Adrenal gland (tissue), 12 donors: ENCODE results near the gene ATG16L2. TPM values are rescaled to one million over a fixed set of nuclear protein-coding genes. Genes with fewer than 3 reads are reported as not detected.

Experiments used
- DNase-seq, 7 donors: peaks; one replicate each; pipeline ENCODE4 v3.0.0-alpha.2; 2019 to 2020
- H3K27ac ChIP-seq, 5 donors: fragments of 200-600 bp; sonication (generic) in 4 of 5; 1 replicate in 3 of 5; 2 replicates in 2 of 5; pipeline versions ENCODE4 v1.5.1 to v1.8.0; 2016 to 2020; ENCODE audit warnings: mild to moderate bottlenecking in 1 of 5
- H3K27me3 ChIP-seq: fragments of 200-600 bp; 2 replicates; pipeline ENCODE4 v1.8.0; 2021
- H3K36me3 ChIP-seq, 2 donors: fragments of 200-600 bp; replicated peaks in 1 of 2; 1 replicate in 1 of 2; 2 replicates in 1 of 2; pipeline versions ENCODE4 v1.5.1 to v1.8.0; 2018 to 2022
- H3K4me1 ChIP-seq, 2 donors: fragments of 200-600 bp; replicated peaks in 1 of 2; 1 replicate in 1 of 2; 2 replicates in 1 of 2; pipeline versions ENCODE4 v1.5.1 to v1.8.0; 2018 to 2021
- H3K4me3 ChIP-seq, 4 donors: fragments of 200-600 bp; sonication (generic) in 3 of 4; one replicate each; pipeline ENCODE4 v1.5.1; 2016 to 2018
- H3K9me3 ChIP-seq, 3 donors: fragments of 200-600 bp; sonication (generic) in 1 of 3; replicated peaks in 1 of 3; 1 replicate in 2 of 3; 2 replicates in 1 of 3; pipeline versions ENCODE4 v1.5.1 to v1.8.0; 2016 to 2021
- POLR2A ChIP-seq, 2 donors: fragments of 450-650 bp; IDR thresholded peaks; one replicate each; pipeline ENCODE4 v1.6.1; 2017; ENCODE audit warnings: antibody characterized with exemption in 2 of 2, mild to moderate bottlenecking in 2 of 2, moderate library complexity in 1 of 2
- WGBS, 4 donors: extraction: QIAGEN DNeasy Blood & Tissue Kit in 2 of 4; methylation state at CpG; one replicate each; pipeline versions ENCODE4 v1.1.5 to v1.1.7; 2013 to 2017; 5-methylcytosine and 5-hydroxymethylcytosine counted together
- intact Hi-C, 2 donors: fragments of 100-400 bp; cut with DNase I; formaldehyde crosslinking; loops; one replicate each; pipeline versions ENCODE4 v1.14.1 to v1.15.0; 2022 to 2023
- polyA plus RNA-seq, 3 donors: library from polyadenylated mRNA; stranded (reverse); fragments of 200-250 nt in 2 of 3; fragments of 350-450 nt in 1 of 3; fragmentation: Illumina TruSeq in 1 of 3; extraction: RNeasy Lipid Tissue Mini Kit (QIAGEN cat#74804) in 1 of 3; gene quantifications; one replicate each; pipeline ENCODE4 v1.2.3, GENCODE V29; 2013 to 2014
- total RNA-seq, 9 donors: library from RNA; depleted of rRNA in 4 of 9; stranded (reverse); fragments of >200 nt in 4 of 9; fragments of 120-200 nt in 1 of 9; fragmentation: NEBNext Ultra II Directional in 1 of 9; extraction: Animal tissue kit (Norgen Biotek cat#: 25700) in 1 of 9; gene quantifications; one replicate each; pipeline versions ENCODE4 v1.1.0 to v1.2.4, GENCODE V29; 2013 to 2023
- TF ChIP-seq, protein P1 (sequence below), 6 experiments: fragments of 450-650 bp in 4 of 6; fragments of 200-600 bp in 2 of 6; sonication (generic) in 1 of 6; IDR thresholded peaks; 1 replicate in 5 of 6; 2 replicates in 1 of 6; pipeline versions ENCODE4 v1.5.1 to v1.8.0; 2016 to 2021; ENCODE audit warnings: antibody characterized with exemption in 6 of 6, mild to moderate bottlenecking in 2 of 6, moderate library complexity in 1 of 6
- donor health status: healthy with polysubstance abuse.
- donor health status: Bipolar disorder and iron deficiency.
- donor health status: DM: yes; HTN: yes; CAD: no.
- donor health status: DM: no; HTN: no; CAD: no.
- donor health status: DM: no; HTN: no; CAD: no.
- donor health status: DM: yes; HTN: yes; CAD: no.

The ATG16L2 gene
- total and polyA plus RNA-seq, 12 donors, result 5.7 to 343 (median 30.6) TPM

DNA sequence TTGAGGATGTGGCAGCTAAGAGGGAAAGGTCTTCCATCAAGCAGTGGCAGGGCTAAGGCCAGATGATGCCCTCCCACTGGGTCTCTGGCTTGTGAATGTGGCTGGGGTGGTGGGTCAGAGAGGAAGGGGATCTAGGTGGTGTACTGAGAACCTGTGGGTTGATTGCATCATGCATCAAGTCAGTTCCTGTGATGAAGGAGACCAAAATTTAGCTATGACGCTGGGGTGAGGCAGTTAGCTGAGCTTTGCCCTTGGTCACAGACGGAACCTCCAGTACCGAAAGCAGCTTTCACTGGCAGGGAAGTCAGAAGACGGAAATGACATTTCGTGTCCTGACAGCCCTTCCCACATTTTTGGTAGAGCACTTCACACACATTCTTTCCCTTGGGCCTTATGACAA, 20.7 kb downstream of the ATG16L2 start:
- Histone ChIP-seq H3K36me3 (peaks cover 0 to 15% of the 10 kb centered on the region in 2 donors), H3K4me3 (no peak overlapping the region), H3K27ac (peak overlapping the region in 4 of 5 donors; percentile 65 to 90 (median 82)), H3K27me3 (no peaks in the 10 kb centered on the region), H3K9me3 (no peaks in the 10 kb centered on the region), H3K4me1 (peaks cover 31 to 50% of the 10 kb centered on the region in 2 donors)
- intact Hi-C loops, result loop anchor here (5.0 to 10.0 kb wide), 2 partner anchors 90 to 407 kb away; no protein-coding TSS in a partner anchor
- TF ChIP-seq, protein P1, sequence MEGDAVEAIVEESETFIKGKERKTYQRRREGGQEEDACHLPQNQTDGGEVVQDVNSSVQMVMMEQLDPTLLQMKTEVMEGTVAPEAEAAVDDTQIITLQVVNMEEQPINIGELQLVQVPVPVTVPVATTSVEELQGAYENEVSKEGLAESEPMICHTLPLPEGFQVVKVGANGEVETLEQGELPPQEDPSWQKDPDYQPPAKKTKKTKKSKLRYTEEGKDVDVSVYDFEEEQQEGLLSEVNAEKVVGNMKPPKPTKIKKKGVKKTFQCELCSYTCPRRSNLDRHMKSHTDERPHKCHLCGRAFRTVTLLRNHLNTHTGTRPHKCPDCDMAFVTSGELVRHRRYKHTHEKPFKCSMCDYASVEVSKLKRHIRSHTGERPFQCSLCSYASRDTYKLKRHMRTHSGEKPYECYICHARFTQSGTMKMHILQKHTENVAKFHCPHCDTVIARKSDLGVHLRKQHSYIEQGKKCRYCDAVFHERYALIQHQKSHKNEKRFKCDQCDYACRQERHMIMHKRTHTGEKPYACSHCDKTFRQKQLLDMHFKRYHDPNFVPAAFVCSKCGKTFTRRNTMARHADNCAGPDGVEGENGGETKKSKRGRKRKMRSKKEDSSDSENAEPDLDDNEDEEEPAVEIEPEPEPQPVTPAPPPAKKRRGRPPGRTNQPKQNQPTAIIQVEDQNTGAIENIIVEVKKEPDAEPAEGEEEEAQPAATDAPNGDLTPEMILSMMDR (IDR thresholded peaks at IDR 0.05), result no peak
- TF ChIP-seq POLR2A (IDR thresholded peaks at IDR 0.05), result no peak
- 60 to 76% (median 66%) methylated on average over 5 of the region's 5 CpGs for WGBS, 4 donors
- DNase-seq, result peak in 4 of 7 donors; percentile 48 to 81 (median 50)

DNA sequence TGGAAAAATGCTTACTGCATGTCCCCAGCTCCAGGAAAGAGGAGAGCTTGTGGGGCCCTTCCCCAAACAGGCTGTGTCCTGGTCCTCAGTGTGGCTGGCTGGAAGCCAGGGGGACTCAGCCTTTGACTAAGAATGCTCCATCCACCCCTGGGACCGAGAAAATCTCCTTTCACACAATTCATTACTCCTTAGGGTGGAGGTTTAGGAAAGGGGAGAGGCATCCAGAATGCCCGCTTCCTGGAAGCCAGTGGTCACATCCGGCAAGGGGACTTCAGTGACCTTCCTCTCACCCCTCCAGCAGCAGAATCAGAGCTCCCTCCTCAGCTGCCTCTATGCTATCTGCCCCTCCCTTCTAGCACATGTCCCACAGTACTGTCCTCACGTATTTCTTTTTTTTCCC, 21.9 kb downstream of the ATG16L2 start:
- Histone ChIP-seq H3K4me1 (peaks cover 31 to 49% of the 10 kb centered on the region in 2 donors), H3K27me3 (no peaks in the 10 kb centered on the region), H3K4me3 (no peak overlapping the region), H3K9me3 (no peaks in the 10 kb centered on the region), H3K27ac (peak overlapping the region in 4 of 5 donors; percentile 33 to 90 (median 82)), H3K36me3 (peaks cover 0 to 25% of the 10 kb centered on the region in 2 donors)
- DNase-seq, result peak in 6 of 7 donors; percentile 35 to 74 (median 56)
- WGBS, 4 donors, result 52 to 72% (median 65%) methylated on average over 4 of the region's 4 CpGs
- TF ChIP-seq, protein P1 (IDR thresholded peaks at IDR 0.05), result no peak
- TF ChIP-seq POLR2A (IDR thresholded peaks at IDR 0.05), result no peak
- intact Hi-C loops, result loop anchor here in 1 of 2 donors (10.0 kb wide), 1 partner anchor 89 kb away; no protein-coding TSS in a partner anchor

DNA sequence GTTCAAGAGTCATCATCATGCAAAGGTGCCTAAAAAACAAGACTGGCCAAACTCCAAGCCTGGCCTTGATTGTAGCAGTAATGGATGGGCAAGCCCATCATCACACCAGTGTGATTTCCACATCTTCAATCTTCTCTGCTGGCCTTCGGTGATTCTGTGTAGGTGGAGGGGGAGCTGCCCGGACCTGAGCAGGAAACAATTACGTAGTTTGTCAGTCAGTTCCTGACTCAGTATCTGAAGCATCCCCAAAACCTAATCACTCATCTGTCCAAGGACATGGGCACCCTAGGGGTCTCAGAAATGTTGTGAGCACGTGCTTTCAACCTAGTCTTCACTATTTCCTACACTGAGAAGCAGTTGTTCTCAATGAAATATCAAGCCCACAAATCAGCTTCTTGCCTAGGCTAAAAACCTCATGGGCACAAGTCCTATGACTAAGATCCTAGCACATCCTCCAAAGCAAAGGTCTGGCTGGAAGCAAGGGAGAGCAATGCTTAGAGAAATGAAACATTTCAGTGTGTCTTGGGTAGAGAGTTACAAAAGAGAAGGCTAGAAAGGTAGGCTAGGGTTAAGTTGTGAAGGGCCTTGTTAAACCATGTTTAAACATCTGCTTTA, 24.6 kb downstream of the ATG16L2 start:
- peak overlapping the region in 2 of 5 donors; percentile 18 to 36 for H3K27ac ChIP-seq
- no peaks in the 10 kb centered on the region for H3K27me3 ChIP-seq
- H3K4me1 ChIP-seq, result peaks cover 15 to 31% of the 10 kb centered on the region in 2 donors
- intact Hi-C loops, result loop anchor here in 1 of 2 donors (10.0 kb wide), 1 partner anchor 86 kb away; no protein-coding TSS in a partner anchor
- H3K36me3 ChIP-seq, result peaks cover 0 to 48% of the 10 kb centered on the region in 2 donors
- H3K9me3 ChIP-seq, result no peaks in the 10 kb centered on the region
- peak; percentile 31 to 85 (median 71) for DNase-seq
- 45 to 60% (median 50%) methylated on average over 3 to 4 of the region's 4 CpGs for WGBS, 4 donors
- no peak for TF ChIP-seq POLR2A (IDR thresholded peaks at IDR 0.05)
- TF ChIP-seq, protein P1 (IDR thresholded peaks at IDR 0.05), result no peak
- no peak overlapping the region for H3K4me3 ChIP-seq

DNA sequence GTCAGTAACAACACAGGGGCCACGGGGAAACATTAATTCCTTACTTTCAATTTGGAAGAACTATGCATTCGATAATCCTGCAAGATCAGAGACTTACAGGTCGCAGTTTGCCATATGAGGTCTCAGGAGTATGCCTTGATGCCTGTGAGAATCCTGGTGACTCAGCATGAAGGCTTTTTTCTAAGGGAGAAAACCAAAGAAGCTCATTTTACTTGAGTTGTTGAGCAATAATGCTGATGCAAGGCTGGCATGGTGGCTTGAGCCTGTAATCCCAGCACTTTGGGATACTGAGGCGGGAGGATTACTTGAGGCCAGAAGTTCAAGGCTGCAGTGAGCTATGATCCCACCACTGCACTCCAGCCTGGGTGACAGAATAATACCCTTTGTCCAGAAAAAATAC, 26.6 kb downstream of the ATG16L2 start:
- Histone ChIP-seq H3K27ac (peak overlapping the region in 1 of 5 donors; percentile 28), H3K4me3 (no peak overlapping the region), H3K4me1 (peaks cover 0 to 11% of the 10 kb centered on the region in 2 donors), H3K27me3 (no peaks in the 10 kb centered on the region), H3K36me3 (peaks cover 0 to 48% of the 10 kb centered on the region in 2 donors), H3K9me3 (no peaks in the 10 kb centered on the region)
- TF ChIP-seq POLR2A (IDR thresholded peaks at IDR 0.05), result no peak
- TF ChIP-seq, protein P1 (IDR thresholded peaks at IDR 0.05), result no peak
- intact Hi-C loops, result no loop called here
- 84 to 91% (median 88%) methylated on average over 4 of the region's 4 CpGs for WGBS, 4 donors
- peak in 1 of 7 donors; percentile 4 for DNase-seq
